HL-60 (cell line): ENCODE results near the gene EPB41L3.

ENCODE experiments used
- CTCF ChIP-seq: IDR thresholded peaks from one replicate; pipeline ENCODE4 v1.5.1; 2011; ENCODE audit warnings: low read length, control low read depth, inconsistent platforms; ENCODE audit not compliant: insufficient read depth
- GABPA ChIP-seq: IDR thresholded peaks from 2 replicates; pipeline ENCODE4 v1.6.1; 2012; ENCODE audit warnings: low read depth
- POLR2AphosphoS5 ChIP-seq: IDR thresholded peaks from 2 replicates; pipeline ENCODE4 v1.6.1; 2012; ENCODE audit warnings: low read depth
- REST ChIP-seq: IDR thresholded peaks from 2 replicates; pipeline ENCODE4 v1.6.1; 2012; ENCODE audit warnings: low read depth; ENCODE audit not compliant: insufficient replicate concordance

- TF ChIP-seq POLR2AphosphoS5 (no peak), CTCF (no peak), GABPA (no peak), REST (no peak)
Observed at GRCh38 chr18:5413447-5413846, 130.3 kb downstream of the EPB41L3 start.
